PFSK-1 (cell line): ENCODE data around the gene AP3B1.

Experiments
- POLR2AphosphoS5 ChIP-seq: IDR thresholded peaks from 2 replicates; pipeline ENCODE4 v1.6.1; 2012; ENCODE audit warnings: low read depth, mild to moderate bottlenecking, control low read depth, low read length, moderate library complexity
- SIN3A ChIP-seq: IDR thresholded peaks from 2 replicates; pipeline ENCODE4 v1.6.1; 2012; ENCODE audit warnings: mild to moderate bottlenecking, low read length, moderate library complexity, borderline replicate concordance; ENCODE audit not compliant: insufficient read depth
- TAF1 ChIP-seq: IDR thresholded peaks from 2 replicates; pipeline ENCODE4 v1.6.1; 2012; ENCODE audit warnings: low read length, control low read depth, borderline replicate concordance; ENCODE audit not compliant: insufficient read depth
- TF ChIP-seq, protein P1 (sequence below), 2 experiments: IDR thresholded peaks; 2 replicates each; pipeline versions ENCODE4 v1.6.1 to v1.8.0; 2011 to 2012; ENCODE audit warnings: low read depth in 2 of 2, low read length in 2 of 2, control low read depth in 1 of 2, inconsistent platforms in 1 of 2, mild to moderate bottlenecking in 1 of 2, moderate library complexity in 1 of 2; ENCODE audit not compliant: insufficient read depth in 1 of 2

- TF ChIP-seq POLR2AphosphoS5 (no peak), TAF1 (no peak), SIN3A (no peak)
- TF ChIP-seq, protein P1, sequence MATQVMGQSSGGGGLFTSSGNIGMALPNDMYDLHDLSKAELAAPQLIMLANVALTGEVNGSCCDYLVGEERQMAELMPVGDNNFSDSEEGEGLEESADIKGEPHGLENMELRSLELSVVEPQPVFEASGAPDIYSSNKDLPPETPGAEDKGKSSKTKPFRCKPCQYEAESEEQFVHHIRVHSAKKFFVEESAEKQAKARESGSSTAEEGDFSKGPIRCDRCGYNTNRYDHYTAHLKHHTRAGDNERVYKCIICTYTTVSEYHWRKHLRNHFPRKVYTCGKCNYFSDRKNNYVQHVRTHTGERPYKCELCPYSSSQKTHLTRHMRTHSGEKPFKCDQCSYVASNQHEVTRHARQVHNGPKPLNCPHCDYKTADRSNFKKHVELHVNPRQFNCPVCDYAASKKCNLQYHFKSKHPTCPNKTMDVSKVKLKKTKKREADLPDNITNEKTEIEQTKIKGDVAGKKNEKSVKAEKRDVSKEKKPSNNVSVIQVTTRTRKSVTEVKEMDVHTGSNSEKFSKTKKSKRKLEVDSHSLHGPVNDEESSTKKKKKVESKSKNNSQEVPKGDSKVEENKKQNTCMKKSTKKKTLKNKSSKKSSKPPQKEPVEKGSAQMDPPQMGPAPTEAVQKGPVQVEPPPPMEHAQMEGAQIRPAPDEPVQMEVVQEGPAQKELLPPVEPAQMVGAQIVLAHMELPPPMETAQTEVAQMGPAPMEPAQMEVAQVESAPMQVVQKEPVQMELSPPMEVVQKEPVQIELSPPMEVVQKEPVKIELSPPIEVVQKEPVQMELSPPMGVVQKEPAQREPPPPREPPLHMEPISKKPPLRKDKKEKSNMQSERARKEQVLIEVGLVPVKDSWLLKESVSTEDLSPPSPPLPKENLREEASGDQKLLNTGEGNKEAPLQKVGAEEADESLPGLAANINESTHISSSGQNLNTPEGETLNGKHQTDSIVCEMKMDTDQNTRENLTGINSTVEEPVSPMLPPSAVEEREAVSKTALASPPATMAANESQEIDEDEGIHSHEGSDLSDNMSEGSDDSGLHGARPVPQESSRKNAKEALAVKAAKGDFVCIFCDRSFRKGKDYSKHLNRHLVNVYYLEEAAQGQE (IDR thresholded peaks at IDR 0.05; ENCODE audit: insufficient read depth in 1 of 2, low read depth in 2 of 2, low read length in 2 of 2): no peak
Observed at GRCh38 chr5:78108564-78108963, 185.9 kb downstream of the AP3B1 start.
